Measurements from ENCODE around the gene DCP2.

The DCP2 gene

DNA sequence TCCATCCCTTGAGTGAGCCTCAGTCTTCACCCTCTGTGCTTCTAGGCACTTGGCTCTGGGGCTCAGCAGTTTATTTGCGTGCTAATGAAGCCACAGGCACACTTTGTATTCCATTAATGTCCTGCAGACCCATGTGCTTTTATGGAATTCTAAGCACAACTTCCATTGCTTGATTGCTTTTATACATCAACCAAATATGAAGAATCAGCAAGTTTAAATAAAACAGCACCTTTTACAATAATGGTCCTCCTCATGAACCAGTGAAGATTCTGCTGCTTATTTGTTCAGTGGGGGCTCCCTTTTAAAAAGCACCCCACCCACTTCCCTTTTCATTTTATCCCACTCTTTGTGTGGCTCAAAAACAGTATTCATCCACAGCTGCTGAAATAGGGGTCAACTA, 60.2 kb downstream of the DCP2 start:
- H3K9ac ChIP-seq (ENCODE audit: low read depth, low read length) = no peak overlapping the region
- H3K27me3 ChIP-seq (ENCODE audit: control insufficient read depth, insufficient read depth, low read length) = no peaks in the 10 kb centered on the region
- no peak overlapping the region for H3K4me3 ChIP-seq (ENCODE audit: low read depth, low read length)
- H3K9me3 ChIP-seq (ENCODE audit: control insufficient read depth, insufficient read depth, low read length) = no peaks in the 10 kb centered on the region
- peaks cover 15% of the 10 kb centered on the region for H3K4me1 ChIP-seq (ENCODE audit: control insufficient read depth, insufficient read depth, low read length)
- H3K27ac ChIP-seq (ENCODE audit: low read depth, low read length) = no peak overlapping the region
- no peaks in the 10 kb centered on the region for H3K36me3 ChIP-seq (ENCODE audit: control insufficient read depth, insufficient read depth, low read length)

DNA sequence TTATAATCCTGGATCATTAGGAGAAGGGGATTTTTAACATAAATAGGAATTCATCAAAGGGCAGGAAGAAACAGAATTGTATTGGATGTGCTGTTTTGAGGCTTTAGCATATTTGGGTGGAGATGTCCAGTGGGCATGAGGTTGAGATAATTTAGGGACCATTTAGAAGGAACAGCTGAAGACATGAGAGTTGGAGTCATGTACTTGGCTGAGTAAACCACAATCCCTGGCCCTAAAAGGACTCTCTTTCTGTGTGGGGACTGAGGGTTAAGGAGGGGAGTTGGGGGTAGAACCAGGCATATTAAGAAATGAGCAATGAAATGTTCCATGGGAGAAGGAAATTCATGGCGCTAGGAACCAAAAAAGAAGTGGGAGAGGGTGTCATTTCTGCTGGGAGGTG, 61.5 kb downstream of the DCP2 start:
- Histone ChIP-seq H3K9ac (ENCODE audit: low read depth, low read length) (no peak overlapping the region), H3K4me3 (ENCODE audit: low read depth, low read length) (no peak overlapping the region), H3K27me3 (ENCODE audit: control insufficient read depth, insufficient read depth, low read length) (no peaks in the 10 kb centered on the region), H3K9me3 (ENCODE audit: control insufficient read depth, insufficient read depth, low read length) (no peaks in the 10 kb centered on the region), H3K27ac (ENCODE audit: low read depth, low read length) (no peak overlapping the region), H3K4me1 (ENCODE audit: control insufficient read depth, insufficient read depth, low read length) (peaks cover 15% of the 10 kb centered on the region), H3K36me3 (ENCODE audit: control insufficient read depth, insufficient read depth, low read length) (no peaks in the 10 kb centered on the region)

DNA sequence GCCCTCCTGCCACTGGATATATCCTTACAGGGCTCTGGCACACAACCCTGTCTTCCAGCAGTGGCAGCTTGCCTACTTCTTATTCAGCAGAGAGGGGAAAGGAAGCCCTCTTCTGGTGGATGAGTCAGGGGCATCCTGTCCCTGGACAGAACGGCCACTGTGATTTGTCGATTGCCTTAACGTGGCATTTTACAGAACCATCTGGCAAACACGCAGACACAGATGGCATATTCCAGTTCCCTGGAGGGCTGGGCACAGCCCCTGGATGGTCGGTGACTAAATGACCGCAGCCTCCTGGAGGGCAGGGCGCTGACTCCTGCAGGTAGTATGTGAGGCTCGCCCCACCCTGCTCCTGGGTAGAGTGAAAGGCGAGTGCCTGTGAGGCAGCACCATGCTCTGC, 62.1 kb downstream of the DCP2 start:
- Histone ChIP-seq H3K27me3 (ENCODE audit: control insufficient read depth, insufficient read depth, low read length) (no peaks in the 10 kb centered on the region), H3K4me3 (ENCODE audit: low read depth, low read length) (no peak overlapping the region), H3K4me1 (ENCODE audit: control insufficient read depth, insufficient read depth, low read length) (peaks cover 15% of the 10 kb centered on the region), H3K9me3 (ENCODE audit: control insufficient read depth, insufficient read depth, low read length) (no peaks in the 10 kb centered on the region), H3K9ac (ENCODE audit: low read depth, low read length) (no peak overlapping the region), H3K27ac (ENCODE audit: low read depth, low read length) (no peak overlapping the region), H3K36me3 (ENCODE audit: control insufficient read depth, insufficient read depth, low read length) (no peaks in the 10 kb centered on the region)

DNA sequence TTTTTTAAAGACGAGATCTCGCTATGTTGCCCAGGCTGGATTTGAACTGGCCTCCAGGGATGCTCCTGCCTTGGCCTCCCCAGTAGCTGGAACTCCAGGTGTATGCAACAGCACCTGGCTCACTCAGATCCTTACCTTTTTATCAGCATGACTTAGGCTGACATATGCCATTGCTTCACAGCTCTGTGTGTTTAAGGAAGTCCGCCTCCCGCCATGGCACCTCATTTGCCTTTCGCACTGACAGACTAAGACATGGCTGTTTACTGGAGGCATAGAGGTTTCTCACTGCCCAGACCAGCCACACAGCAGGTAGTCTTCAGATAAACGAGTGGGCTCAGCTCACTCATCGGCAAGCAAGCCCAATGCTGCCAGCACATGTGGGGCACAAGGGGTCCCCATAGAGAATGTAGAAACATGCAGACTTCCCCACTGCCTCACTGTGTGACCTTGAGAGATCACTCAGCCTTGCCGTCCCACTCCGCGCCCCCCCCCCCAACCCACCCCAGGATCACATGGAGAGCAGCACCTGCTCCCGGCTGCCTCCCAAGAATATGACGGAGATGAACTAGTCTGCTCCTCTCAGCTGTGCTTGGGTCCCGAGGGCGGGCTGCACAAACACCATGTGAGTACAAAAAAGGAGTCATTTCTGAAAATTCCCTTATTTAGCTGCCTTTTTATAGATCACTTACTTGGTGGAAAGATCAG, 62.8 kb downstream of the DCP2 start:
- H3K36me3 ChIP-seq (ENCODE audit: control insufficient read depth, insufficient read depth, low read length) = no peaks in the 10 kb centered on the region
- H3K4me1 ChIP-seq (ENCODE audit: control insufficient read depth, insufficient read depth, low read length) = peaks cover 11% of the 10 kb centered on the region
- no peaks in the 10 kb centered on the region for H3K27me3 ChIP-seq (ENCODE audit: control insufficient read depth, insufficient read depth, low read length)
- no peaks in the 10 kb centered on the region for H3K9me3 ChIP-seq (ENCODE audit: control insufficient read depth, insufficient read depth, low read length)
- no peak overlapping the region for H3K27ac ChIP-seq (ENCODE audit: low read depth, low read length)
- no peak overlapping the region for H3K9ac ChIP-seq (ENCODE audit: low read depth, low read length)
- H3K4me3 ChIP-seq (ENCODE audit: low read depth, low read length) = no peak overlapping the region

DNA sequence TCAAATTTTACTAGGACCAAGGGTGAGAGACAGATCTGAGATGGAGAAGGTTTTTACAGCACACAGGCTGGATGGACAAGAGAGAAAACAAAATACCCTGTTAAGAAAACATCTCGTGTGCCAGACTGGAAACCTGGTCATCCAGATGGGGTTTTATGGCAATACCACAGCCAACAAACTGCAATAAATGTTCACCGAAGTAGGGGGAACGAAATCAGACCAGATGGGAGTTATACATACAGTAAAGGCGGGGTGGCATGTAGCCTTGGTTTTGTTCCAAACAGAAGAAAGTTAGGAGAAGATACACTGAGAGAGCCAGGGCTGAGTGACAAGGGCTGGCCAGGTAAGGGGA, 63.3 kb downstream of the DCP2 start:
- no peak overlapping the region for H3K27ac ChIP-seq (ENCODE audit: low read depth, low read length)
- H3K4me1 ChIP-seq (ENCODE audit: control insufficient read depth, insufficient read depth, low read length) = peaks cover 9% of the 10 kb centered on the region
- no peak overlapping the region for H3K4me3 ChIP-seq (ENCODE audit: low read depth, low read length)
- H3K36me3 ChIP-seq (ENCODE audit: control insufficient read depth, insufficient read depth, low read length) = no peaks in the 10 kb centered on the region
- no peak overlapping the region for H3K9ac ChIP-seq (ENCODE audit: low read depth, low read length)
- H3K9me3 ChIP-seq (ENCODE audit: control insufficient read depth, insufficient read depth, low read length) = no peaks in the 10 kb centered on the region
- no peaks in the 10 kb centered on the region for H3K27me3 ChIP-seq (ENCODE audit: control insufficient read depth, insufficient read depth, low read length)

DNA sequence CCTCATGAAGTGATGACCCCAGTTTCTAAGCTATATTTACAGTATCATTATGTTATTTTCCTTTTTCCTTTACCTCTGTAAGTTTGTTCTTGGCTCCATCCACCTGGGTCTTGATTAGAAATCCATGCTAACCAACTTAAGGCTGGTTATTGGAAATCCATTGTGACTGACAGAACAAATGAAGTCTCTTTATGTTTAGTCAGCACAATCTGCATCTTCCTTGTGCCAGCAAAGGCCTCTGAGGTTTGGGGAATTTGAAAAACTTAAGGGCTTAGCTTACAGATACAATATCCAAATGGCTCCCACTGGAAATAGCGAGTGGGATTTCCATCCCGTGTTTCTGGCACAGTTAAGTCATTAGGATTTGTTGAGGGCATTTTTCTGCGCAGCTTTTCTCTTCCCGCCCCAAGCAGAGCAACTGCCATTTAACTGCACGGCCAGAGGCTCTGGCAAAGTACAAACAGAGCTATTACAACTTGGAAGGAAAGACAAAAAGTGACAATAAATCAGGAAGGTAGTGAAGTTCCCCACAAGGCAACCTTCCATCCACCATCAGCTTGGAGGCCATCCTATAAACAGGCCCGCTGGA, 64.2 kb downstream of the DCP2 start:
- Histone ChIP-seq H3K9me3 (ENCODE audit: control insufficient read depth, insufficient read depth, low read length) (no peaks in the 10 kb centered on the region), H3K27ac (ENCODE audit: low read depth, low read length) (no peak overlapping the region), H3K27me3 (ENCODE audit: control insufficient read depth, insufficient read depth, low read length) (no peaks in the 10 kb centered on the region), H3K4me1 (ENCODE audit: control insufficient read depth, insufficient read depth, low read length) (peaks cover 9% of the 10 kb centered on the region), H3K4me3 (ENCODE audit: low read depth, low read length) (no peak overlapping the region), H3K9ac (ENCODE audit: low read depth, low read length) (no peak overlapping the region), H3K36me3 (ENCODE audit: control insufficient read depth, insufficient read depth, low read length) (no peaks in the 10 kb centered on the region)

DNA sequence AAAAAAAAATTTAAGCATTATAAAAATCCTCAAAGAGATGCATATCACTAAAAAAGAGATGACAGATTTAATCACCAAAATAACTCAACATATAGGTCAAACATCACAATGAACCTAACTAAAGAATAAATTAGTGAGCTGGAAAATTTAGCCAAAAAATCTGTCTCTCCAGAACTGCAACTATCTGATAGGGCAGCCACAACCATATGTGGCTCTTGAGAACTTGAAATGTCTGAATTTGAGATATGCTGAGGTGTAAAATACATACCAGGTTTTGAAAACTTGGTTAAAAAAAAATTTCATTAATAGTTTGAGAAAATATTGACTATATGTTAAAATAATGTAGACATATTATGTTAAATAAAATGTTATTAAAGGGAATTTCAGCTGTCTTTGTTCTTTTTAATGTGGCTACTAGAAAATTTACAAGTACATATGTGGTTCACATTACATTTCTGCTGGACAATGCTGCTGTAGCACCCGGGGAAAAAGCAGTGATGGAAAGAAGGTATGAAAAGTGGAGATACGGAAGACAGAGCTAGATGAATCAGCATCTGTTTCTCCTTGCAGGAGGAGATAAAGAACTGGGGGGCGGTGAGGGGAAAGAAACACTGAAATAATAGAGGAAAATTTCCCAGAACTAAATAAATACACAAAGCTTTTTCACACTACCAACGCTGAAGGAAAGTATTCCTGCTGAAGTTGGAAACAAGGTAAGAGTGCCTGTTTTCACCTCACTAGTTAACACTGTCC, 66.1 kb downstream of the DCP2 start:
- Histone ChIP-seq H3K4me3 (ENCODE audit: low read depth, low read length) (no peak overlapping the region), H3K27me3 (ENCODE audit: control insufficient read depth, insufficient read depth, low read length) (no peaks in the 10 kb centered on the region), H3K36me3 (ENCODE audit: control insufficient read depth, insufficient read depth, low read length) (no peaks in the 10 kb centered on the region), H3K9ac (ENCODE audit: low read depth, low read length) (no peak overlapping the region), H3K4me1 (ENCODE audit: control insufficient read depth, insufficient read depth, low read length) (no peaks in the 10 kb centered on the region), H3K27ac (ENCODE audit: low read depth, low read length) (no peak overlapping the region), H3K9me3 (ENCODE audit: control insufficient read depth, insufficient read depth, low read length) (no peaks in the 10 kb centered on the region)

DNA sequence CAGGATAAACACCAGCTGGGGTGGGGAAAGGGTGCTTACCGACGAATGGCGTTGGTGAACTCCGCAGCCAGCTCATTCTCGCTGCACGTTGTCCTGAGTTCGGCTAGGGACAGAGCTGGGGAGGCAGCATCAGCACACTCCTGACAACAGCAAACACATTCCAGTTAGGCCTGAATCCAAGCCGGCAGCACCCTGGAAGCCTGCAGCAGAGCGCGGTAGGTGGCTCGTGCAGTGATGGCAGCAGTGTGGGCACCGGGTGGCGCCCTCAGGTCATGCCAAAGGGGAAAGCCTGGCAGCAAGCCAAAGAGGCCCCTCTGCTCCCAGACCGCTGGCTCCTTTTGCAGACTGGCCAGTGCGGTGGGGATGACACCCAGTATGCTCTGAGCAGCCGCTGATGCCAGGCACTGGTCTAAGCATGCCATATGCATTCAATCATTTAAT, 66.9 kb downstream of the DCP2 start:
- H3K9ac ChIP-seq (ENCODE audit: low read depth, low read length) = no peak overlapping the region
- no peak overlapping the region for H3K27ac ChIP-seq (ENCODE audit: low read depth, low read length)
- peaks cover 2% of the 10 kb centered on the region; the same call in 1 of the 2 replicates for H3K36me3 ChIP-seq (ENCODE audit: control insufficient read depth, insufficient read depth, low read length)
- no peaks in the 10 kb centered on the region for H3K9me3 ChIP-seq (ENCODE audit: control insufficient read depth, insufficient read depth, low read length)
- H3K4me1 ChIP-seq (ENCODE audit: control insufficient read depth, insufficient read depth, low read length) = no peaks in the 10 kb centered on the region
- H3K4me3 ChIP-seq (ENCODE audit: low read depth, low read length) = no peak overlapping the region
- no peaks in the 10 kb centered on the region for H3K27me3 ChIP-seq (ENCODE audit: control insufficient read depth, insufficient read depth, low read length)

DNA sequence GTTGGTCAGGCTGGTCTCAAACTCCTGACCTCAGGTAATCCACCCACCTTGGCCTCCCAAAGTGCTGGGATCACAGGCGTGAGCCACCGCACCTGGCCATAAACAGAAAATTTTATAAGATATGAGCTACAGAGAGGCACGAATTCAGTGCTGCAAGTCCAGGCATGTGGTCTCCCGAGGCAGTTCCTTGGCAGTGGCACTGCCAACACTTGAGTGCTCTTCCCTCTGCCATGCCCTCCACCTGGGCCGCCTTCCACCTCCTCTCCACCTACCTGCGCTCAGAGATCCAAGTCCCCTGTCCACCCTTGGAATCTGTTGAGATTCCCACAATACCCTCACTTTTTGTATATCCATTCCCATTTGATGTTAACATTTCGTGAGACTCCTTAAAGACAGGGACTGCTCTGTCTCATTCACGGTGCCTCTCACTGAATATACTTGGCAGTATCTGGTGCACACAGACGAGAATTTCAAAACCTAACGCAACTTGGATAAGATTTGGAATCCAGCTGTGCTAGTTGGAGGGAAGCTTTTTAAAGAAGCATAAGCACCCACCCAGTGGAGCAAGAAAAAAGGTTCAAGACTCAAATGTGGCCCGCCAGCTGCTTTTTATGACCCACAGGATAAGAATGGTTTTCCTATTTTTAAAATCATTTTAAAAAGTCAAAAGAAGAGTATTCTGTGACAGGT, 68.3 kb downstream of the DCP2 start:
- no peaks in the 10 kb centered on the region for H3K27me3 ChIP-seq (ENCODE audit: control insufficient read depth, insufficient read depth, low read length)
- no peak overlapping the region for H3K9ac ChIP-seq (ENCODE audit: low read depth, low read length)
- H3K36me3 ChIP-seq (ENCODE audit: control insufficient read depth, insufficient read depth, low read length) = peaks cover 7% of the 10 kb centered on the region; the same call in 1 of the 2 replicates
- H3K9me3 ChIP-seq (ENCODE audit: control insufficient read depth, insufficient read depth, low read length) = no peaks in the 10 kb centered on the region
- H3K4me3 ChIP-seq (ENCODE audit: low read depth, low read length) = no peak overlapping the region
- no peak overlapping the region for H3K27ac ChIP-seq (ENCODE audit: low read depth, low read length)
- no peaks in the 10 kb centered on the region for H3K4me1 ChIP-seq (ENCODE audit: control insufficient read depth, insufficient read depth, low read length)

DNA sequence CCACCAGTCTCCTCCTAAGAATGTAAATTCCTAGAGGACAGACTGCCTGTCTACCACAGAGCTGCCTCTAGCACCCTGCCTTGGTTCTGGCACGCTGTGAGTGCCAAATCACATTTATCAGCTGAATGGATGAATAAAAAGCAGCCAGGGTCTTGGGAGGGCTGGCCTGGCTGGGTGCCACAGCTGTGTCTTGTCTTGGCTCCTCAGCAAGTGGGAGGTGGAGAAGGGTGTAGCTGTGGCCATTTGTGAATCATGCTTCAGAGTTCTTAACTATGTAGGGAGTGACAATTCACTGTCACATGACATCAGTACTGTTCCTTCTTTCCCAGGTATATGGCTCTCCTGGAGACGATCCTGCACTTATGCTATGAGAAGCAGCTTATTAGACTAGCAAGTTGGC, 70.6 kb downstream of the DCP2 start:
- Histone ChIP-seq H3K4me1 (ENCODE audit: control insufficient read depth, insufficient read depth, low read length) (no peaks in the 10 kb centered on the region), H3K9me3 (ENCODE audit: control insufficient read depth, insufficient read depth, low read length) (no peaks in the 10 kb centered on the region), H3K27ac (ENCODE audit: low read depth, low read length) (no peak overlapping the region), H3K36me3 (ENCODE audit: control insufficient read depth, insufficient read depth, low read length) (peaks cover 7% of the 10 kb centered on the region; the same call in 1 of the 2 replicates), H3K4me3 (ENCODE audit: low read depth, low read length) (no peak overlapping the region), H3K27me3 (ENCODE audit: control insufficient read depth, insufficient read depth, low read length) (no peaks in the 10 kb centered on the region), H3K9ac (ENCODE audit: low read depth, low read length) (no peak overlapping the region)
